Activated T-helper 2 cell treated with anti-CD3 and anti-CD28 coated beads, Interferon-gamma antibody, Interleukin-2, Interleukin-4, amounts not matched to agents 10 μg/mL and 5 μg/mL and 100 μg/mL, durations not matched to agents 14 hours and 24 hours and 36 hours (primary cell): ENCODE data around the gene CDH23. TPM values are rescaled to one million over a fixed set of nuclear protein-coding genes. Genes with fewer than 3 reads are reported as not detected.

Experiments
- DNase-seq: peaks from one replicate; pipeline ENCODE4 v3.0.0; 2021; ENCODE audit warnings: low spot score
- H3K27ac Mint-ChIP-seq: one replicate; pipeline ENCODE4 v1.8.0; 2021; ENCODE audit warnings: mixed read lengths
- H3K27me3 Mint-ChIP-seq: one replicate; pipeline ENCODE4 v1.8.0; 2021; ENCODE audit warnings: low read depth, mixed read lengths
- H3K36me3 Mint-ChIP-seq: one replicate; pipeline ENCODE4 v1.8.0; 2021; ENCODE audit warnings: low read depth, mixed read lengths
- H3K4me1 Mint-ChIP-seq: one replicate; pipeline ENCODE4 v1.8.0; 2021; ENCODE audit warnings: low read depth, mixed read lengths
- H3K4me3 Mint-ChIP-seq: one replicate; pipeline ENCODE4 v1.8.0; 2021; ENCODE audit warnings: low read depth, mild to moderate bottlenecking, moderate library complexity, mixed read lengths
- H3K9me3 Mint-ChIP-seq: one replicate; pipeline ENCODE4 v1.8.0; 2021; ENCODE audit warnings: mixed read lengths
- intact Hi-C: fragments of 100-400 bp; cut with micrococcal nuclease; formaldehyde crosslinking; loops from one replicate; pipeline ENCODE4 v1.15.1; 2023
- total RNA-seq: library from RNA; stranded (reverse); gene quantifications from 2 replicates; pipeline ENCODE4 v1.2.3, GENCODE V29; 2022

The CDH23 gene
- total RNA-seq, 1 donor from 2014 or later: 0.55 TPM

GRCh38 chr10:71585564-71586290, 189.0 kb downstream of the CDH23 start:
- DNase-seq: no peak
- Mint-ChIP-seq H3K4me1 (no peaks in the 10 kb centered on the region), H3K27me3 (no peaks in the 10 kb centered on the region), H3K9me3 (no peaks in the 10 kb centered on the region), H3K4me3 (no peak overlapping the region), H3K27ac (no peak overlapping the region), H3K36me3 (no peaks in the 10 kb centered on the region)
- intact Hi-C loops: no loop called here

- no peaks in the 10 kb centered on the region for H3K9me3 Mint-ChIP-seq
- H3K36me3 Mint-ChIP-seq: no peaks in the 10 kb centered on the region
- peaks cover 4% of the 10 kb centered on the region for H3K27me3 Mint-ChIP-seq
- DNase-seq: no peak
- no peaks in the 10 kb centered on the region for H3K4me1 Mint-ChIP-seq
- intact Hi-C loops: no loop called here
- no peak overlapping the region for H3K4me3 Mint-ChIP-seq
- H3K27ac Mint-ChIP-seq: no peak overlapping the region
Measured at GRCh38 chr10:71587941-71588573, 191.3 kb downstream of the CDH23 start.

GRCh38 chr10:71588685-71589084, 192.0 kb downstream of the CDH23 start:
- Mint-ChIP-seq H3K27me3 (peaks cover 6% of the 10 kb centered on the region), H3K27ac (no peak overlapping the region), H3K4me1 (no peaks in the 10 kb centered on the region), H3K4me3 (no peak overlapping the region), H3K9me3 (no peaks in the 10 kb centered on the region), H3K36me3 (no peaks in the 10 kb centered on the region)
- intact Hi-C loops: no loop called here
- no peak for DNase-seq

- H3K27me3 Mint-ChIP-seq: peaks cover 6% of the 10 kb centered on the region
Measured at GRCh38 chr10:71589617-71590551, 193.2 kb downstream of the CDH23 start.

GRCh38 chr10:71590781-71591350, 194.1 kb downstream of the CDH23 start:
- Mint-ChIP-seq H3K27ac (no peak overlapping the region), H3K4me1 (no peaks in the 10 kb centered on the region), H3K27me3 (peaks cover 6% of the 10 kb centered on the region), H3K4me3 (no peak overlapping the region), H3K36me3 (no peaks in the 10 kb centered on the region), H3K9me3 (no peaks in the 10 kb centered on the region)
- intact Hi-C loops: no loop called here
- no peak for DNase-seq

More at GRCh38 chr10:71589617-71590551, 193.2 kb downstream of the CDH23 start:
- DNase-seq: no peak
- Mint-ChIP-seq H3K4me3 (no peak overlapping the region), H3K4me1 (no peaks in the 10 kb centered on the region), H3K36me3 (no peaks in the 10 kb centered on the region), H3K9me3 (no peaks in the 10 kb centered on the region), H3K27ac (no peak overlapping the region)
- intact Hi-C loops: no loop called here

- H3K9me3 Mint-ChIP-seq: no peaks in the 10 kb centered on the region
- no peaks in the 10 kb centered on the region for H3K36me3 Mint-ChIP-seq
- H3K27ac Mint-ChIP-seq: no peak overlapping the region
- peaks cover 6% of the 10 kb centered on the region for H3K27me3 Mint-ChIP-seq
- peaks cover 6% of the 10 kb centered on the region for H3K4me1 Mint-ChIP-seq
- H3K4me3 Mint-ChIP-seq: no peak overlapping the region
- DNase-seq: no peak
- intact Hi-C loops: no loop called here
Measured at GRCh38 chr10:71594934-71595571, 198.3 kb downstream of the CDH23 start.

GRCh38 chr10:71595649-71596048, 198.9 kb downstream of the CDH23 start:
- H3K27me3 Mint-ChIP-seq: peaks cover 6% of the 10 kb centered on the region
- no peak overlapping the region for H3K27ac Mint-ChIP-seq
- no peak overlapping the region for H3K4me3 Mint-ChIP-seq
- no peaks in the 10 kb centered on the region for H3K36me3 Mint-ChIP-seq
- no peak for DNase-seq
- H3K9me3 Mint-ChIP-seq: no peaks in the 10 kb centered on the region
- intact Hi-C loops: no loop called here
- peaks cover 7% of the 10 kb centered on the region for H3K4me1 Mint-ChIP-seq

GRCh38 chr10:71596127-71596526, 199.4 kb downstream of the CDH23 start:
- intact Hi-C loops: no loop called here
- DNase-seq: no peak
- Mint-ChIP-seq H3K36me3 (no peaks in the 10 kb centered on the region), H3K27ac (no peak overlapping the region), H3K4me3 (no peak overlapping the region), H3K9me3 (no peaks in the 10 kb centered on the region), H3K4me1 (peaks cover 12% of the 10 kb centered on the region), H3K27me3 (peaks cover 6% of the 10 kb centered on the region)

- Mint-ChIP-seq H3K27ac (no peak overlapping the region), H3K9me3 (no peaks in the 10 kb centered on the region), H3K36me3 (no peaks in the 10 kb centered on the region), H3K27me3 (peaks cover 3% of the 10 kb centered on the region), H3K4me3 (no peak overlapping the region), H3K4me1 (peaks cover 17% of the 10 kb centered on the region)
- intact Hi-C loops: no loop called here
- DNase-seq: no peak
Measured at GRCh38 chr10:71596759-71597158, 200.0 kb downstream of the CDH23 start.

GRCh38 chr10:71597821-71598498, 201.2 kb downstream of the CDH23 start:
- Mint-ChIP-seq H3K4me1 (peaks cover 22% of the 10 kb centered on the region), H3K36me3 (no peaks in the 10 kb centered on the region), H3K9me3 (no peaks in the 10 kb centered on the region), H3K4me3 (no peak overlapping the region), H3K27me3 (peaks cover 2% of the 10 kb centered on the region), H3K27ac (no peak overlapping the region)
- intact Hi-C loops: no loop called here
- no peak for DNase-seq

GRCh38 chr10:71598621-71599055, 201.9 kb downstream of the CDH23 start:
- DNase-seq: no peak
- Mint-ChIP-seq H3K4me3 (no peak overlapping the region), H3K4me1 (peaks cover 26% of the 10 kb centered on the region), H3K36me3 (no peaks in the 10 kb centered on the region), H3K27me3 (no peaks in the 10 kb centered on the region), H3K9me3 (no peaks in the 10 kb centered on the region), H3K27ac (no peak overlapping the region)
- intact Hi-C loops: no loop called here

- no peaks in the 10 kb centered on the region for H3K27me3 Mint-ChIP-seq
- no peak for DNase-seq
- intact Hi-C loops: no loop called here
- H3K4me3 Mint-ChIP-seq: no peak overlapping the region
- no peaks in the 10 kb centered on the region for H3K9me3 Mint-ChIP-seq
- no peaks in the 10 kb centered on the region for H3K36me3 Mint-ChIP-seq
- H3K4me1 Mint-ChIP-seq: peaks cover 28% of the 10 kb centered on the region
- no peak overlapping the region for H3K27ac Mint-ChIP-seq
Measured at GRCh38 chr10:71599518-71599917, 202.8 kb downstream of the CDH23 start.
